Stomach (tissue), 4 donors: Measurements from ENCODE around the gene SCG2.

Source experiments
- EP300 ChIP-seq: sonication (generic); formaldehyde crosslinking; IDR thresholded peaks from one replicate; pipeline ENCODE4 v1.6.1; 2017; ENCODE audit warnings: antibody characterized with exemption
- POLR2A ChIP-seq, 4 donors: fragments of 450-650 bp; IDR thresholded peaks; one replicate each; pipeline ENCODE4 v1.6.1; 2016; ENCODE audit warnings: antibody characterized with exemption in 4 of 4, control low read depth in 2 of 4, mild to moderate bottlenecking in 1 of 4, moderate library complexity in 1 of 4
- TF ChIP-seq, protein P1 (sequence below), 7 experiments: fragments of 450-650 bp in 4 of 7; fragments of 200-600 bp in 3 of 7; sonication (generic) in 3 of 7; IDR thresholded peaks; one replicate each; pipeline ENCODE4 v1.5.1; 2016 to 2019; ENCODE audit warnings: antibody characterized with exemption in 7 of 7, control low read depth in 2 of 7, mild to moderate bottlenecking in 1 of 7

DNA sequence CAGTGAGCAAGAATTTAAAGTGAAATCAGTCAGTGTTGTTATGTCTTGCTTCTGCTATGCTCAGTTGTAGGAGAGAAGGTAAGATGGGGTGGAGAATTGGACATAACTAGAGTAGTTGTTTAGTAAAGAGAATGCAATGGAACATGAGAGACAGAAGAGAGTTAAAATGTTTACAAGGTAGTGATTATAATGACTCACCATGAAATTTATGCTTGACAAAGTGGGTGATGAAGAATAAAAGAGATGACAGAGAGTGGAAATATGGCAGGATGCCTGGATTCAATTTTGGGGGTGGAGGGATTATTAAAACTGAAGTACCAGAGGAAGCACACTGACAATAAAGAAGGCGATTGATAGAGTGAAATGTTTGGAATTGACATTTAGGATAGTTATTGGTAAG lies 10.6 kb downstream of the SCG2 start:
- TF ChIP-seq, protein P1, sequence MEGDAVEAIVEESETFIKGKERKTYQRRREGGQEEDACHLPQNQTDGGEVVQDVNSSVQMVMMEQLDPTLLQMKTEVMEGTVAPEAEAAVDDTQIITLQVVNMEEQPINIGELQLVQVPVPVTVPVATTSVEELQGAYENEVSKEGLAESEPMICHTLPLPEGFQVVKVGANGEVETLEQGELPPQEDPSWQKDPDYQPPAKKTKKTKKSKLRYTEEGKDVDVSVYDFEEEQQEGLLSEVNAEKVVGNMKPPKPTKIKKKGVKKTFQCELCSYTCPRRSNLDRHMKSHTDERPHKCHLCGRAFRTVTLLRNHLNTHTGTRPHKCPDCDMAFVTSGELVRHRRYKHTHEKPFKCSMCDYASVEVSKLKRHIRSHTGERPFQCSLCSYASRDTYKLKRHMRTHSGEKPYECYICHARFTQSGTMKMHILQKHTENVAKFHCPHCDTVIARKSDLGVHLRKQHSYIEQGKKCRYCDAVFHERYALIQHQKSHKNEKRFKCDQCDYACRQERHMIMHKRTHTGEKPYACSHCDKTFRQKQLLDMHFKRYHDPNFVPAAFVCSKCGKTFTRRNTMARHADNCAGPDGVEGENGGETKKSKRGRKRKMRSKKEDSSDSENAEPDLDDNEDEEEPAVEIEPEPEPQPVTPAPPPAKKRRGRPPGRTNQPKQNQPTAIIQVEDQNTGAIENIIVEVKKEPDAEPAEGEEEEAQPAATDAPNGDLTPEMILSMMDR (IDR thresholded peaks at IDR 0.05): no peak
- TF ChIP-seq EP300 (no peak), POLR2A (IDR thresholded peaks at IDR 0.05) (no peak)
